Measurements from ENCODE around the gene CCDC174.

DNA sequence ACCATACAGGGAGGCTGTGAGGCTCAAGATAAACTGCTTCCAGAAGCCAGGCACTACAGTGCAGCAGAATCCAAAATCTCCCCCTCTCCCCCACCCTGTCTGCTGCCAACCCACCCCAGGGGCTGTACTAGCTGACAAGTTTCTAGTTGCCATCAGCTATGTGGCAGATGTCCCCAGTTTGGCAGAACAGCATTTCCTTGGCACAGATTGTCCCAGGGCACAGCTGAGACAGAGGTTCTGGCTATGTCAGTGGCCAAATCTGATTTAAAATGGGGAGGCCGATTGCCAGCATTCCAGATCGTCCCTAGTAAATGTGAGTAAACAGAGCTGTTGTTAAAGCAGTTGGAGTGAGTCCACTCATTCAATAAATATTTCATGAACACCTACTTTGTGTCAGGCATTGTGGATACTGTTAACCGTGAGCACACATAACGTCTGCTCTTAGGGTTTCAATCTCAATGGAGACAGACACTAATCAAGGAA, 28.0 kb upstream of the CCDC174 start:
- TF ChIP-seq, protein P1, sequence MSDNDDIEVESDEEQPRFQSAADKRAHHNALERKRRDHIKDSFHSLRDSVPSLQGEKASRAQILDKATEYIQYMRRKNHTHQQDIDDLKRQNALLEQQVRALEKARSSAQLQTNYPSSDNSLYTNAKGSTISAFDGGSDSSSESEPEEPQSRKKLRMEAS (IDR thresholded peaks at IDR 0.05; ENCODE audit: low read depth, low read length), result no peak
- TF ChIP-seq, protein P2, sequence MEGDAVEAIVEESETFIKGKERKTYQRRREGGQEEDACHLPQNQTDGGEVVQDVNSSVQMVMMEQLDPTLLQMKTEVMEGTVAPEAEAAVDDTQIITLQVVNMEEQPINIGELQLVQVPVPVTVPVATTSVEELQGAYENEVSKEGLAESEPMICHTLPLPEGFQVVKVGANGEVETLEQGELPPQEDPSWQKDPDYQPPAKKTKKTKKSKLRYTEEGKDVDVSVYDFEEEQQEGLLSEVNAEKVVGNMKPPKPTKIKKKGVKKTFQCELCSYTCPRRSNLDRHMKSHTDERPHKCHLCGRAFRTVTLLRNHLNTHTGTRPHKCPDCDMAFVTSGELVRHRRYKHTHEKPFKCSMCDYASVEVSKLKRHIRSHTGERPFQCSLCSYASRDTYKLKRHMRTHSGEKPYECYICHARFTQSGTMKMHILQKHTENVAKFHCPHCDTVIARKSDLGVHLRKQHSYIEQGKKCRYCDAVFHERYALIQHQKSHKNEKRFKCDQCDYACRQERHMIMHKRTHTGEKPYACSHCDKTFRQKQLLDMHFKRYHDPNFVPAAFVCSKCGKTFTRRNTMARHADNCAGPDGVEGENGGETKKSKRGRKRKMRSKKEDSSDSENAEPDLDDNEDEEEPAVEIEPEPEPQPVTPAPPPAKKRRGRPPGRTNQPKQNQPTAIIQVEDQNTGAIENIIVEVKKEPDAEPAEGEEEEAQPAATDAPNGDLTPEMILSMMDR (IDR thresholded peaks at IDR 0.05; ENCODE audit: low read depth, low read length), result no peak
- no peak for TF ChIP-seq POLR2A (IDR thresholded peaks at IDR 0.05; ENCODE audit: extremely low read depth, insufficient read length)
